PC-9 (cell line): ENCODE data around the gene NUP133. TPM values are rescaled to one million over a fixed set of nuclear protein-coding genes. Genes with fewer than 3 reads are reported as not detected.
"Not testable (repeated sequence)": the region's sequence is repeated elsewhere in the genome, so short reads cannot be mapped to it uniquely, and the experiment has no call there.

Experiments
- BruUV-seq: library from RNA; stranded (reverse); fragments of 400-500 nt; replicated peaks from 2 replicates; lab custom pipeline; 2021; lab: Mats Ljungman, UMichigan
- CTCF ChIA-PET: fragments of 300-600 bp; sonication (Branson Sonifier 250); formaldehyde crosslinking; loops from one replicate; lab custom pipeline; 2022; ENCODE audit warnings: antibody characterized with exemption; lab: Charles Lee
- POLR2A ChIA-PET: fragments of 300-600 bp; sonication (Branson Sonifier 250); formaldehyde crosslinking; loops from one replicate; lab custom pipeline; 2022; ENCODE audit warnings: antibody characterized with exemption; ENCODE audit not compliant: unreplicated experiment; lab: Charles Lee
- DNase-seq, 2 experiments: peaks; one replicate each; pipeline versions ENCODE4 v3.0.0 to v3.0.0-alpha.2; 2015 to 2022; ENCODE audit warnings: mixed read lengths in 1 of 2
- H2AFZ ChIP-seq: fragments of 200-600 bp; sonication (generic); 2 replicates; pipeline ENCODE4 v1.8.1; 2017; ENCODE audit warnings: antibody characterized with exemption
- H3F3A ChIP-seq: fragments of 200-600 bp; sonication (generic); 2 replicates; pipeline ENCODE4 v1.8.1; 2017; ENCODE audit warnings: antibody characterized with exemption, mild to moderate bottlenecking, low read depth; ENCODE audit not compliant: insufficient read depth
- H3K27ac ChIP-seq: fragments of 200-600 bp; sonication (generic); 2 replicates; pipeline ENCODE4 v1.6.1; 2016; ENCODE audit warnings: mixed run types
- H3K27me3 ChIP-seq: fragments of 200-600 bp; sonication (generic); 2 replicates; pipeline ENCODE4 v1.6.1; 2016; ENCODE audit warnings: low read depth, mixed run types; ENCODE audit not compliant: insufficient read depth
- H3K36me3 ChIP-seq: fragments of 200-600 bp; sonication (generic); 2 replicates; pipeline ENCODE4 v1.6.1; 2016; ENCODE audit warnings: low read depth, mixed run types
- H3K4me1 ChIP-seq: fragments of 200-600 bp; sonication (generic); replicated peaks from 2 replicates; pipeline ENCODE4 v1.6.1; 2016; ENCODE audit warnings: mixed run types; ENCODE audit not compliant: insufficient read depth
- H3K4me2 ChIP-seq: fragments of 200-600 bp; sonication (generic); 2 replicates; pipeline ENCODE4 v1.6.1; 2017; ENCODE audit warnings: mixed run types
- H3K4me3 ChIP-seq: fragments of 200-600 bp; sonication (generic); 2 replicates; pipeline ENCODE4 v1.6.1; 2016; ENCODE audit warnings: mixed run types
- H3K79me2 ChIP-seq: fragments of 200-600 bp; sonication (generic); 2 replicates; pipeline ENCODE4 v1.6.1; 2017; ENCODE audit warnings: low read depth, mixed run types
- H3K9me2 ChIP-seq: fragments of 200-600 bp; sonication (generic); 2 replicates; pipeline ENCODE4 v1.8.1; 2017; ENCODE audit warnings: mild to moderate bottlenecking; ENCODE audit not compliant: insufficient read depth
- H3K9me3 ChIP-seq: fragments of 200-600 bp; sonication (generic); 2 replicates; pipeline ENCODE4 v1.8.1; 2016; ENCODE audit warnings: low read depth; ENCODE audit not compliant: insufficient read depth
- H4K20me1 ChIP-seq: fragments of 200-600 bp; sonication (generic); 2 replicates; pipeline ENCODE4 v1.8.1; 2017; ENCODE audit not compliant: insufficient read depth
- CTCF ChIP-seq: fragments of 200-600 bp; sonication (generic); conservative IDR thresholded peaks from 2 replicates; pipeline ENCODE4 v1.6.1; 2017; ENCODE audit warnings: mixed run types, antibody characterized with exemption, mild to moderate bottlenecking, moderate library complexity
- EZH2 ChIP-seq: fragments of 200-600 bp; sonication (generic); IDR thresholded peaks from 2 replicates; pipeline ENCODE4 v1.8.0; 2017; ENCODE audit warnings: antibody characterized with exemption, low read depth
- intact Hi-C: fragments of 100-400 bp; cut with micrococcal nuclease; formaldehyde crosslinking; loops from one replicate; pipeline ENCODE4 v1.10.0; 2022; ENCODE audit not compliant: unreplicated experiment
- total RNA-seq: library from RNA; stranded (reverse); gene quantifications from 2 replicates; pipeline ENCODE4 v1.2.3, GENCODE V29; 2021

The NUP133 gene
- total RNA-seq, 1 experiment from 2014 or later, result 38.5 TPM

GRCh38 chr1:229420765-229421164 is 87.4 kb downstream of the NUP133 start:
- H3K79me2 ChIP-seq, result no peaks in the 10 kb centered on the region
- H3K27ac ChIP-seq, result no peak overlapping the region
- no peaks in the 10 kb centered on the region for H4K20me1 ChIP-seq
- no peak overlapping the region for H2AFZ ChIP-seq
- H3K4me1 ChIP-seq, result peaks cover under 1% of the 10 kb centered on the region; the same call in 1 of the 2 replicates
- ChIA-PET CTCF (no interaction called here), POLR2A (no interaction called here)
- no peaks in the 10 kb centered on the region for H3K36me3 ChIP-seq
- no peaks in the 10 kb centered on the region for H3K9me2 ChIP-seq
- intact Hi-C loops, result no loop called here
- no peaks in the 10 kb centered on the region for H3F3A ChIP-seq
- peaks cover 20% of the 10 kb centered on the region; the same call in 1 of the 2 replicates for H3K27me3 ChIP-seq
- H3K4me3 ChIP-seq, result no peak overlapping the region
- BruUV-seq, result no TSS peak
- no peaks in the 10 kb centered on the region for H3K9me3 ChIP-seq
- no peak for DNase-seq
- H3K4me2 ChIP-seq, result no peak overlapping the region
- TF ChIP-seq CTCF (no peak), EZH2 (no peak)

DNA sequence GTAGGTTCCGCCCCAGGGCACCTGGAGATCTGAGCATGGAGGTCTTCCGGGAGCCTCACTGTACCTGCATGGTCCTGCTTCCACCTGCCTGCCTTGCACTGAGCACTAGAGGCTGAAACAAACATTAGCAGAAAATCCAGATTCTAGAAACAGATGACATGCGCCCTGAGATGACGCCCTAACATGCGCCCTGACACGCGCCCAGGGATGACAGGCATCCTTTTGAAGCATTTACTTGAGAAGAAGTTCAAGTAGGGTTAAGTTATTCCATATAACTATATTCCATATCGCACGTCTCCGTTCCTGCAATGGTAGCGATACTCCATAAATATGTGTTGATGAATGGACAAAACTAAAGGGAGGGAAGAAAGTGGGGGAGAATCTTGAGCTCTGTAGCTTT is 87.9 kb downstream of the NUP133 start:
- no peaks in the 10 kb centered on the region for H3F3A ChIP-seq
- no peaks in the 10 kb centered on the region for H4K20me1 ChIP-seq
- intact Hi-C loops, result no loop called here
- no peaks in the 10 kb centered on the region for H3K36me3 ChIP-seq
- no peaks in the 10 kb centered on the region for H3K9me2 ChIP-seq
- H3K79me2 ChIP-seq, result no peaks in the 10 kb centered on the region
- no peak overlapping the region for H3K27ac ChIP-seq
- no peak overlapping the region for H2AFZ ChIP-seq
- no peak overlapping the region for H3K4me2 ChIP-seq
- H3K27me3 ChIP-seq, result peaks cover 15% of the 10 kb centered on the region; the same call in 1 of the 2 replicates
- ChIA-PET CTCF (no interaction called here), POLR2A (no interaction called here)
- no peak overlapping the region for H3K4me3 ChIP-seq
- no peak for DNase-seq
- no TSS peak for BruUV-seq
- TF ChIP-seq EZH2 (no peak), CTCF (no peak)
- no peaks in the 10 kb centered on the region for H3K9me3 ChIP-seq
- peaks cover 5% of the 10 kb centered on the region for H3K4me1 ChIP-seq

DNA sequence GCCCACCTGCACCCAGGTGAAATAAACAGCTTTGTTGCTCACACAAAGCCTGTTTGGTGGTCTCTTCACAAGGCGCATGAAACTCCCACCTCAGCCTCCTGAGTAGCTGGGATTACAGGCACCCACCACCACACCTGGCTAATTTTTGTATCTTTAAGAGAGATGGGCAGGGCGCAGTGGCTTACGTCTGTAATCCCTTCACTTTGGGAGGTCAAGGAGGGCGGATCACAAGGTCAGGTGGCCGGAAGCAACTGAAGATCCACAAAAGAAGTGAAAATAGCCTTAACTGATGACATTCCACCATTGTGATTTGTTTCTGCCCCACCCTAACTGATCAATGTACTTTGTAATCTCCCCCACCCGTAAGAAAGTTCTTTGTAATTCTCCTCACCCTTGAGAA is 89.6 kb downstream of the NUP133 start:
- H2AFZ ChIP-seq, H3K9me2 ChIP-seq, intact Hi-C loops, H3K27me3 ChIP-seq, H3F3A ChIP-seq, DNase-seq, POLR2A ChIA-PET, H4K20me1 ChIP-seq, H3K79me2 ChIP-seq, H3K9me3 ChIP-seq, BruUV-seq, H3K27ac ChIP-seq, H3K36me3 ChIP-seq, H3K4me1 ChIP-seq, CTCF ChIA-PET, H3K4me3 ChIP-seq, H3K4me2 ChIP-seq: not testable (repeated sequence)

- DNase-seq, H3K4me3 ChIP-seq, H3K79me2 ChIP-seq, intact Hi-C loops, H3K4me2 ChIP-seq, H3K27me3 ChIP-seq, H4K20me1 ChIP-seq, H2AFZ ChIP-seq, H3K9me2 ChIP-seq, H3K36me3 ChIP-seq, H3K9me3 ChIP-seq, BruUV-seq, POLR2A ChIA-PET, CTCF ChIA-PET, H3K27ac ChIP-seq, H3F3A ChIP-seq: not testable (repeated sequence)
- H3K4me1 ChIP-seq, result peaks cover 15% of the 10 kb centered on the region
These were observed 95.3 kb downstream of the NUP133 start for GRCh38 chr1:229412810-229413209.
